Measurements from ENCODE around the gene ATP1B1.

The ATP1B1 gene

DNA sequence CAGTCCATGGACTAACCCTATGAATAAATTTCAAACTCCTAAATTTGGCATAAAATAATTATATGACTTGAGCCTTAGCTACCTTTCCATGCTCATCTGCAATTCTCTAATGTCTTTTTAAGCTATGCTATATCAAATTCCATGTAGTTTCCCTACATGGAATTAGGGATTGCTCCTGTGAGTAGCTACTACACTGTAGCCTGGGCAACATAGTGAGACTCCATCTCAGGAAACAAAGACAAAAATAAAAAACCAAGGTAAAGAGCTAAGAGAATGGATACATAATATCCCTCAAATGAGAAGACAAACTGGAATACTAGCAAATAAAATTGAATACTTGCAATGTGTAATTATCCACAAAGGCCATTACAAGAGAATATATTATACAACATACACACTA, 37.5 kb downstream of the ATP1B1 start:
- DNase-seq (ENCODE audit: extremely low read depth, low read depth): no peak
- TF ChIP-seq CTCF (IDR thresholded peaks at IDR 0.05; ENCODE audit: low read depth, low read length, missing control alignments): no peak
- no peak overlapping the region for H3K4me3 ChIP-seq (replicated peaks; ENCODE audit: low read depth, low read length)

DNA sequence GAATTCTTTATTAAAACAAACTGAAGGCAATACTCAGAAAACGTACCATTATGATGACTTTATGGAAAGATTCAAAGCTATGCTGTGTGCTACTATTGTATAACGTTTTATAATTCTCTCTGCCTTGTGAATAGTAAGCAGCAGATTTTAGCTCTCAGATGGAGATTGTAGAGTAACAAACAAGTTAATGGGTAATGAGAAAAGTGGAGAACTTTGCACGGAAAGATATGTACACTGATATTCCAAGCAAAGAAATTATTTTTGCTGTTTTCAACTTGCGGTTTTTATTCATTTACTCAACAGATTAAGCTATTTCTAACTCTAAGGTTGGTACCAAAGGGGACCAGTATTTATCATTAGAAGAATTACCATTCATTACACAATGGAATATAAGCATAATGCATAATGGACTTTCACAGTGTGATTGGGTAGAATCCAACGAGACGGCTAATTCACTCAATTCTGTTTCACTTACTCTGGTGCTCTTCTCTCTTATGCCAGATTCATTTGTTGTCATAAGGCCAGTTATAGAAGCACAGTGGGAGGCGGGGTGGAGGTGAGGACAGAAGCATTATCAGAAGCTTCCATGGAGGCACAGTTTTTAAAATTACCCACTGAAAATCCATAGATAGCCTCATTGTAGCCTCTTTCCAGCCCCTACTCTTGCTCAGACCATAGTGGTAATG, 38.6 kb downstream of the ATP1B1 start:
- no peak overlapping the region for H3K4me3 ChIP-seq (replicated peaks; ENCODE audit: low read depth, low read length)
- DNase-seq (ENCODE audit: extremely low read depth, low read depth): no peak
- no peak for TF ChIP-seq CTCF (IDR thresholded peaks at IDR 0.05; ENCODE audit: low read depth, low read length, missing control alignments)

GRCh38 chr1:169146576-169147214, 40.2 kb downstream of the ATP1B1 start:
- DNase-seq (ENCODE audit: extremely low read depth, low read depth): no peak
- no peak for TF ChIP-seq CTCF (IDR thresholded peaks at IDR 0.05; ENCODE audit: low read depth, low read length, missing control alignments)
- no peak overlapping the region for H3K4me3 ChIP-seq (replicated peaks; ENCODE audit: low read depth, low read length)

DNA sequence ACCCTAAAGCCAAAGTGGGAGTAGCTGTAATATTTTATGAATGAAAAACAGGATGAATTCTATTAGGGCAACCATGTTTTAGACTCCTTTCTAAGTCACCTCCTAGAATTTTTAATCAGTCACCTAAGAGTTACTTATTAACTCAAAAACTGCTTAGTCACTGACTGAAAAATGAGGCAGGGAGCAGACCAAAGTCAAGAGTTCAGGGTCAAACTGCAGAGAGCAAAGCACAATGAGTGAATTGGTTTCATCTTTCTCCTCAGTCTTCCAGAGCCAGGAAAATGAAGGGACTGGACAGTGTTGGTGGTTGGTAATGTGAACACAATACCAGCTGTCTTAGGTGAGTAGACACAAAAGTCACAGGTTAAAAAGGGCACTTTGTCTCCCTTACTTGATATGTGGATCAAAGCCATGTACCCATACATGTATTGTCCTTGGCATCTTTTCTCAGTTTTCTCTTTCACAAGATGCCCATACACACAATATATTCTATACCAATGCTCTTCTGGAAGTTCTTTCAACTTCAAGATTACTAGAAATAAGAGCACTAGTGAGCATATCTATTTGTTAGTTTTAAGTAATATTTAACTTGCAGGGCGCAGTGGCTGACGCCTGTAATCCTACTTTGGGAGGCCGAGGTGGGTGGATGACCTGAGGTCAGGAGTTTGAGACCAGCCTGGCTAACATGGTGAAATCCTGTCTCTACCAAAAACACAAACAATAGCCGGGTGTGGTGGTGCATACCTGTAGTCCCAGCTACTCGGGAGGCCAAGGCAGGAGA, 42.2 kb downstream of the ATP1B1 start:
- DNase-seq (ENCODE audit: extremely low read depth, low read depth): no peak
- no peak overlapping the region for H3K4me3 ChIP-seq (replicated peaks; ENCODE audit: low read depth, low read length)
- TF ChIP-seq CTCF (IDR thresholded peaks at IDR 0.05; ENCODE audit: low read depth, low read length, missing control alignments): no peak

DNA sequence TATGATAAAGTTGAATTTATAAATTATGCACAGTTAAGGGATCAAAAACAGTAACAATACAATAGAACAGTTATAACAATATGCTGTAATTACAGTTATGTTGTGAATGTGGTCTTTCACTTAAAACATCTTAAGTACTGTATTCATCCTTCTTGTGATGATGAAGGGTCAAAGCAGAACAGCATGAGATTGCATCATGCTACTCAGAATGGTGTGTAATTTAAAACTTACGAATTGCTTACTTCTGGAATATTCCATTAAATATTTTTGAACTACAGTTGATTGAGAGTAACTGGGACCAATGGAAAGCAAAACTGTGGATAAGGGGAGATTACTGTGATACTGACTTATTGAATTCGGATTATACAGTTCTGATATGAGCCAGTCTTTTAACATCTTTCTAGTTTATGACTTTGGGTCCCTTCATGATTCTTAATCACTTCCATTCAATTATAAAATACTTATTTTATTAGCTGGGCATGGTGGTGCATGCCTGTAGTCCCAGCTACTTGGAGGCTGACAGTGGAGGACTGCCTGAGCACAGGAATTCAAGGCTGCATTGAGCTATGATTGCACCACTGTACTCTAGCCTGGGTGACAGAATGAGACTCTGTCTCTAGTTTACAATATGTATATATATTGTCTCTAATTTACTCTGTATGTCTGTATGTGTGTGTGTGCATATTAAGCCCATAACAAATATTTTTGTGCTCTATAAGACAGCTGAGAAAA, 43.2 kb downstream of the ATP1B1 start:
- no peak for TF ChIP-seq CTCF (IDR thresholded peaks at IDR 0.05; ENCODE audit: low read depth, low read length, missing control alignments)
- DNase-seq (ENCODE audit: extremely low read depth, low read depth): no peak
- H3K4me3 ChIP-seq (replicated peaks; ENCODE audit: low read depth, low read length): no peak overlapping the region

GRCh38 chr1:169150641-169151337, 44.3 kb downstream of the ATP1B1 start:
- no peak for TF ChIP-seq CTCF (IDR thresholded peaks at IDR 0.05; ENCODE audit: low read depth, low read length, missing control alignments)
- DNase-seq (ENCODE audit: extremely low read depth, low read depth): no peak
- H3K4me3 ChIP-seq (replicated peaks; ENCODE audit: low read depth, low read length): no peak overlapping the region

Measured in HFF-Myc (cell line).